Prostate gland (tissue), 2 donors: ENCODE results near the gene IRX5. TPM values are rescaled to one million over a fixed set of nuclear protein-coding genes. Genes with fewer than 3 reads are reported as not detected.

Experiments used
- DNase-seq: peaks from one replicate; pipeline ENCODE4 v3.0.0-alpha.2; 2019; ENCODE audit warnings: low spot score
- H3K27ac ChIP-seq, 2 donors: fragments of 200-600 bp; sonication (generic); 2 replicates each; pipeline ENCODE4 v1.5.1; 2017 to 2019
- H3K27me3 ChIP-seq: fragments of 200-600 bp; sonication (generic); replicated peaks from 2 replicates; pipeline ENCODE4 v1.5.1; 2019; ENCODE audit not compliant: insufficient read depth
- H3K36me3 ChIP-seq, 2 donors: fragments of 200-600 bp; sonication (generic); 1 replicate in 1 of 2; 2 replicates in 1 of 2; pipeline versions ENCODE4 v1.5.1 to v1.8.1; 2017 to 2019
- H3K4me1 ChIP-seq: fragments of 200-600 bp; sonication (generic); replicated peaks from 2 replicates; pipeline ENCODE4 v1.5.1; 2019
- H3K4me3 ChIP-seq, 2 donors: fragments of 200-600 bp; sonication (generic); 2 replicates each; pipeline ENCODE4 v1.5.1; 2017 to 2019
- H3K9me3 ChIP-seq: fragments of 200-600 bp; sonication (generic); 2 replicates; pipeline ENCODE4 v1.5.1; 2017
- POLR2A ChIP-seq: fragments of 450-650 bp; IDR thresholded peaks from one replicate; pipeline ENCODE4 v1.6.1; 2016; ENCODE audit warnings: antibody characterized with exemption, mild to moderate bottlenecking
- POLR2AphosphoS5 ChIP-seq: sonication (generic); formaldehyde crosslinking; IDR thresholded peaks from one replicate; pipeline ENCODE4 v1.6.1; 2017; ENCODE audit warnings: antibody characterized with exemption
- WGBS: methylation state at CpG from one replicate; pipeline ENCODE4 v1.1.5; 2018; 5-methylcytosine and 5-hydroxymethylcytosine counted together
- intact Hi-C: fragments of 100-400 bp; cut with DNase I; formaldehyde crosslinking; loops from one replicate; pipeline ENCODE4 v1.14.2; 2022
- total RNA-seq, 2 donors: library from RNA; depleted of rRNA; stranded (reverse); fragments of >200 nt; gene quantifications; one replicate each; pipeline ENCODE4 v1.1.0, GENCODE V29; 2016
- TF ChIP-seq, protein P1 (sequence below), 4 experiments: fragments of 200-600 bp in 2 of 4; fragments of 450-650 bp in 2 of 4; sonication (generic) in 2 of 4; IDR thresholded peaks; 1 replicate in 3 of 4; 2 replicates in 1 of 4; pipeline ENCODE4 v1.5.1; 2016 to 2019; ENCODE audit warnings: antibody characterized with exemption in 4 of 4, mild to moderate bottlenecking in 2 of 4, moderate library complexity in 2 of 4

The IRX5 gene
- total RNA-seq, 2 donors from 2014 or later = 12.7 to 38.8 TPM

GRCh38 chr16:54929090-54930004, 1.3 kb upstream of the IRX5 start:
- no peaks in the 10 kb centered on the region for H3K4me1 ChIP-seq
- TF ChIP-seq POLR2AphosphoS5 (peak; percentile 91), POLR2A (peak; percentile 72)
- TF ChIP-seq, protein P1, sequence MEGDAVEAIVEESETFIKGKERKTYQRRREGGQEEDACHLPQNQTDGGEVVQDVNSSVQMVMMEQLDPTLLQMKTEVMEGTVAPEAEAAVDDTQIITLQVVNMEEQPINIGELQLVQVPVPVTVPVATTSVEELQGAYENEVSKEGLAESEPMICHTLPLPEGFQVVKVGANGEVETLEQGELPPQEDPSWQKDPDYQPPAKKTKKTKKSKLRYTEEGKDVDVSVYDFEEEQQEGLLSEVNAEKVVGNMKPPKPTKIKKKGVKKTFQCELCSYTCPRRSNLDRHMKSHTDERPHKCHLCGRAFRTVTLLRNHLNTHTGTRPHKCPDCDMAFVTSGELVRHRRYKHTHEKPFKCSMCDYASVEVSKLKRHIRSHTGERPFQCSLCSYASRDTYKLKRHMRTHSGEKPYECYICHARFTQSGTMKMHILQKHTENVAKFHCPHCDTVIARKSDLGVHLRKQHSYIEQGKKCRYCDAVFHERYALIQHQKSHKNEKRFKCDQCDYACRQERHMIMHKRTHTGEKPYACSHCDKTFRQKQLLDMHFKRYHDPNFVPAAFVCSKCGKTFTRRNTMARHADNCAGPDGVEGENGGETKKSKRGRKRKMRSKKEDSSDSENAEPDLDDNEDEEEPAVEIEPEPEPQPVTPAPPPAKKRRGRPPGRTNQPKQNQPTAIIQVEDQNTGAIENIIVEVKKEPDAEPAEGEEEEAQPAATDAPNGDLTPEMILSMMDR (IDR thresholded peaks at IDR 0.05) = peak in 2 of 4 experiments; percentile 23 to 39
- H3K9me3 ChIP-seq = no peaks in the 10 kb centered on the region
- intact Hi-C loops = loop anchor here (10.0 kb wide), 1 partner anchor 1025 kb away; no protein-coding TSS in a partner anchor
- under 1% methylated on average over 72 of the region's 73 CpGs for WGBS
- no peaks in the 10 kb centered on the region for H3K36me3 ChIP-seq
- peak overlapping the region; percentile 75 to 80 for H3K4me3 ChIP-seq
- H3K27ac ChIP-seq = peak overlapping the region; percentile 92 to 94
- peak; percentile 100 for DNase-seq
- H3K27me3 ChIP-seq = no peaks in the 10 kb centered on the region

DNA sequence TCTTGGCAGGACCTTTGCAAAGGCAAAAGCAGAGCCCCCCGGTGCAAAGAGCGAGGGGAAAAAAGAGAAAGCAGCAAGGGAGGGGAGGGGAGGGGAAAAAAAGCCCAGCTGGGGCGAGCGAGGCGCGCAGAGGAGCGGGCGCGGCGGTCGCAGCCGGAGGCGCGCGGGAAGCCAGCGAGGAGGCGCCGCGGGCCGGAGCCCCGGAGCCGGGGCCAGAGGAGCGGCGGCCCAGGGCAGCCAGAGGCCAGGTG, 129 bp downstream of the IRX5 start:
- H3K27me3 ChIP-seq = no peaks in the 10 kb centered on the region
- H3K9me3 ChIP-seq = no peaks in the 10 kb centered on the region
- 3% methylated on average over 21 of the region's 24 CpGs for WGBS
- no peak for DNase-seq
- peak overlapping the region; percentile 92 to 94 for H3K27ac ChIP-seq
- H3K36me3 ChIP-seq = no peaks in the 10 kb centered on the region
- TF ChIP-seq POLR2A (no peak), POLR2AphosphoS5 (no peak)
- TF ChIP-seq, protein P1 (IDR thresholded peaks at IDR 0.05) = no peak
- intact Hi-C loops = loop anchor here (10.0 kb wide), 1 partner anchor 1026 kb away; no protein-coding TSS in a partner anchor
- no peaks in the 10 kb centered on the region for H3K4me1 ChIP-seq
- peak overlapping the region; percentile 75 to 80 for H3K4me3 ChIP-seq

DNA sequence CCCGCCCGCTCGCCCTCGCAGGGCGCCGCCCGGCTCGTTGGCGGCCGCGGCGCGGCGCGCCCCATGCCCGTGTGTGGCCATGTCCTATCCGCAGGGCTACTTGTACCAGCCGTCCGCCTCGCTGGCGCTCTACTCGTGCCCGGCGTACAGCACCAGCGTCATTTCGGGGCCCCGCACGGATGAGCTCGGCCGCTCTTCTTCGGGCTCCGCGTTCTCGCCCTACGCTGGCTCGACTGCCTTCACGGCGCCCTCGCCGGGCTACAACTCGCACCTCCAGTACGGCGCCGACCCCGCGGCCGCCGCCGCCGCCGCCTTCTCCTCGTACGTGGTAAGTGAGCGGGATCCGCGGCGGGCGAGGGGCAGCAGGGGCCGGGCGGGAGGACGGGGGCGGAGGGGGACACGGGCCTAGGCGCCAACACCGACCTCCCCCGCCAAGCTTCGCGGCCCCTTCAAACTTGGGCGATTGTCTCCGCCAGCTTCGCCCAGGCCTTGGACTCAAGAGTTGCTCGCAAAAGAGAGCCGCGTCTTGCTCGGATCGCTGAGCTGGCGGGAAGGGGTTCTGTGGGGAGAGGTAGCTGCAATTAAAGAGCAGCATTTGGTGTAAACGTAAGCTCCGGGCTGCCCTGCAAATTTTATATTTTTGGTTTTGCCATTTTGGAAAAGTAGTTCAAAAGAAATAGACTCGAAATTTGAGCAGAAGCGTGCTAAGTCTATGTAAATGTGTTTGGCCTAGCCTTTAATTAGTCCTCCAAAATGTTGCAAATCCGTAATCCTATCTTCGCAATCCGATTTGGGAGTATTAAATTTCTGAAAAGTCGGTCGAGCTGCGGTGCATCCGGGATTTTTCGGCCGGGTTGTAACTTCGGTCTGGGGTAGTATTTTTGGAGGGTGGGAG, 702 bp downstream of the IRX5 start:
- 4% methylated on average over 33 of the region's 91 CpGs for WGBS
- peak overlapping the region; percentile 75 to 80 for H3K4me3 ChIP-seq
- peak overlapping the region; percentile 92 to 94 for H3K27ac ChIP-seq
- no peaks in the 10 kb centered on the region for H3K36me3 ChIP-seq
- no peaks in the 10 kb centered on the region for H3K4me1 ChIP-seq
- no peak for DNase-seq
- H3K9me3 ChIP-seq = no peaks in the 10 kb centered on the region
- TF ChIP-seq, protein P1 (IDR thresholded peaks at IDR 0.05) = no peak
- TF ChIP-seq POLR2AphosphoS5 = no peak
- no peak for TF ChIP-seq POLR2A
- intact Hi-C loops = loop anchor here (10.0 kb wide), 1 partner anchor 1027 kb away; no protein-coding TSS in a partner anchor
- no peaks in the 10 kb centered on the region for H3K27me3 ChIP-seq

GRCh38 chr16:54932021-54932660, 1.5 kb downstream of the IRX5 start:
- no peaks in the 10 kb centered on the region for H3K27me3 ChIP-seq
- WGBS = 7% methylated on average over 48 of the region's 48 CpGs
- H3K4me3 ChIP-seq = peak overlapping the region; percentile 75 to 80
- TF ChIP-seq POLR2AphosphoS5 (no peak), POLR2A (no peak)
- TF ChIP-seq, protein P1 (IDR thresholded peaks at IDR 0.05) = no peak
- DNase-seq = no peak
- intact Hi-C loops = loop anchor here (10.0 kb wide), 1 partner anchor 1027 kb away; no protein-coding TSS in a partner anchor
- H3K36me3 ChIP-seq = no peaks in the 10 kb centered on the region
- peak overlapping the region; percentile 92 to 94 for H3K27ac ChIP-seq
- H3K4me1 ChIP-seq = no peaks in the 10 kb centered on the region
- H3K9me3 ChIP-seq = no peaks in the 10 kb centered on the region
